ENCODE data around the gene DSCAML1.

The DSCAML1 gene

DNA sequence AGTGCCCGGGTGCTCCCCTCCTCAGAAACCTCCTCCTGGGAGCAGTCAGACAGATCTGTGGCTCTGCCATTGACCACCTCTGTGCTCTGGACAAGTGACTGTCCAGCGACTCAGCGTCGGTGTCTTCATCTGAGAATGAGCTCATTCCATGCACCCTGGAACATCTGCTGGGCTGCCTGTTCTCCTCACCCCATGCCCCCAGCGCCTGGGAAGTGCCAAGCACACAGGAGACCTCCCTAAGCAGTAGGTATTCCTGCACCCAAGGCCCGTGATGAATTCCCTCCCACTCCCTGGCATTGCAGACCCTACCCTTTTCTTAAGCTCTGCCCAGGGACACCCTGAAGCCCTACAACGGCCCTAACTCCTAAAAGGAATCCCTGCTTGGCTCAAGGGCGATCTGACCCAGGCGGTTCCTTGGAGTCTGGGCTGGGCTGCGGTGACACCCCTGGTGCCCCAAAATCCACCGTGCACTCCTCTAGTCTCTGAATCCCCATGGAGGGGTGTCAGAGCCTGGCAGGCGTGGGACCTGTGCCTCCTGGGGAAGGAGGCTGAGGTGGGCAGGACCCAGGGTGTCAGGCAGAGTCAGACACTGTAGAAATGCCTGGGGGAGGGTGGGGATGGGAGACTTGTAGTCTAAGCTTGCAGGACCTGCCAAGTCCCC lies 377.4 kb downstream of the DSCAML1 start:
- no peaks in the 10 kb centered on the region for H3K4me1 ChIP-seq (ENCODE audit: control insufficient read depth, insufficient read depth, low read length)
- H3K27me3 ChIP-seq (ENCODE audit: control insufficient read depth, insufficient read depth, low read length): peaks cover 24% of the 10 kb centered on the region

DNA sequence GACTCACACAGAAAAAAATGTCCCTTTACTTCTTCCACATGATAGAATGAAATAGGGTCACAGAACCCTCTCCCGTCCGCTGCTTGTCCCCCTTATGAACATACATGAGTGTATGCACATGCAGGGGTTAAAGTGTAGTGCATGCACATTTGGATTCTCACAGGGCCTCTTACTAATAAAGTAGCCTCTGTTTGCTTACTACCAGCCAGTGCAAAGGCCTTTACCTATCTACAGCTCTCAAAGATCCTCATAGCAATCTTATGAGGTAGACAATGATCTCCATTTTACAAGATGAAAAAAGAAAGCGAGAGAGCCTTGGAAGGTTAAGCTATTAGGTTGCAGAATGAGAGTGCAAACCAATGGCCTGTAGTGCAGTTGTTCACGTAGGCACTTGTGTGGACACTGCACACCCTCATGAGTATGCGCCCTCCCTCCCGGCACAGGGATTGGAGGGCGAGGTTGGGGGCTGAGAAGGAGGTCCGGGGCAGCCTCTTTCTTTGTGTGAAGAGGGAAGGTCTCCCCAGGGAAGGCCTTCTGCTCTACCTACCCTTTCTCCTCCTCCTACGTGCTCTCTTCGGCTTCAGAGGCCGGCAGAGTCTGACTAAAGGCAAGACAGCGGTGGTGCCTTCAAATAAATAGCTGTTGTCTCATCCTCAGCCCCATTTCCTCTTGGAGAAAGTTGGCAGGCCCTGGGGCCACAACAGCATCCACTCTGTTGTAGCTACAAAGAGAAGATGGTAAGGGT lies 378.1 kb downstream of the DSCAML1 start:
- no peak overlapping the region for H3K4me2 ChIP-seq (ENCODE audit: low read length)
- H3K36me3 ChIP-seq (ENCODE audit: insufficient read depth, low read length): no peaks in the 10 kb centered on the region
- H3K9me3 ChIP-seq (replicated peaks; ENCODE audit: low read length): no peaks in the 10 kb centered on the region
- H3K9ac ChIP-seq (ENCODE audit: low read depth, low read length): no peak overlapping the region
- H3K4me3 ChIP-seq (ENCODE audit: low read length): no peak overlapping the region
- H3K27me3 ChIP-seq (ENCODE audit: control insufficient read depth, insufficient read depth, low read length): peaks cover 19% of the 10 kb centered on the region
- no peaks in the 10 kb centered on the region for H3K4me1 ChIP-seq (ENCODE audit: control insufficient read depth, insufficient read depth, low read length)

More for the DNA sequence above, 377.4 kb downstream of the DSCAML1 start:
- H3K4me3 ChIP-seq (ENCODE audit: low read length): no peak overlapping the region
- no peak overlapping the region for H3K4me2 ChIP-seq (ENCODE audit: low read length)
- no peak overlapping the region for H3K9ac ChIP-seq (ENCODE audit: low read depth, low read length)
- no peaks in the 10 kb centered on the region for H3K9me3 ChIP-seq (replicated peaks; ENCODE audit: low read length)
- no peaks in the 10 kb centered on the region for H3K36me3 ChIP-seq (ENCODE audit: insufficient read depth, low read length)

GRCh38 chr11:117417856-117418255 lies 379.2 kb downstream of the DSCAML1 start:
- Histone ChIP-seq H3K9ac (ENCODE audit: low read depth, low read length) (no peak overlapping the region), H3K4me1 (ENCODE audit: control insufficient read depth, insufficient read depth, low read length) (no peaks in the 10 kb centered on the region), H3K9me3 (replicated peaks; ENCODE audit: low read length) (no peaks in the 10 kb centered on the region), H3K4me3 (ENCODE audit: low read length) (no peak overlapping the region), H3K36me3 (ENCODE audit: insufficient read depth, low read length) (no peaks in the 10 kb centered on the region), H3K4me2 (ENCODE audit: low read length) (no peak overlapping the region), H3K27me3 (ENCODE audit: control insufficient read depth, insufficient read depth, low read length) (peaks cover 16% of the 10 kb centered on the region)

- H3K4me3 ChIP-seq (ENCODE audit: low read length): no peak overlapping the region
- H3K27me3 ChIP-seq (ENCODE audit: control insufficient read depth, insufficient read depth, low read length): peaks cover 13% of the 10 kb centered on the region
- no peaks in the 10 kb centered on the region for H3K9me3 ChIP-seq (replicated peaks; ENCODE audit: low read length)
- H3K4me2 ChIP-seq (ENCODE audit: low read length): no peak overlapping the region
- H3K9ac ChIP-seq (ENCODE audit: low read depth, low read length): no peak overlapping the region
- no peaks in the 10 kb centered on the region for H3K4me1 ChIP-seq (ENCODE audit: control insufficient read depth, insufficient read depth, low read length)
- H3K36me3 ChIP-seq (ENCODE audit: insufficient read depth, low read length): no peaks in the 10 kb centered on the region
Measured at GRCh38 chr11:117417342-117417741, 379.7 kb downstream of the DSCAML1 start.

- Histone ChIP-seq H3K36me3 (ENCODE audit: insufficient read depth, low read length) (peaks cover 9% of the 10 kb centered on the region), H3K4me3 (ENCODE audit: low read length) (no peak overlapping the region), H3K9me3 (replicated peaks; ENCODE audit: low read length) (no peaks in the 10 kb centered on the region), H3K9ac (ENCODE audit: low read depth, low read length) (no peak overlapping the region), H3K4me2 (ENCODE audit: low read length) (no peak overlapping the region), H3K27me3 (ENCODE audit: control insufficient read depth, insufficient read depth, low read length) (no peaks in the 10 kb centered on the region), H3K4me1 (ENCODE audit: control insufficient read depth, insufficient read depth, low read length) (no peaks in the 10 kb centered on the region)
Measured at GRCh38 chr11:117415358-117415896, 381.6 kb downstream of the DSCAML1 start.

GRCh38 chr11:117414724-117415123 lies 382.3 kb downstream of the DSCAML1 start:
- no peaks in the 10 kb centered on the region for H3K4me1 ChIP-seq (ENCODE audit: control insufficient read depth, insufficient read depth, low read length)
- peaks cover 14% of the 10 kb centered on the region for H3K36me3 ChIP-seq (ENCODE audit: insufficient read depth, low read length)
- no peak overlapping the region for H3K4me3 ChIP-seq (ENCODE audit: low read length)
- H3K9ac ChIP-seq (ENCODE audit: low read depth, low read length): no peak overlapping the region
- H3K27me3 ChIP-seq (ENCODE audit: control insufficient read depth, insufficient read depth, low read length): no peaks in the 10 kb centered on the region
- no peak overlapping the region for H3K4me2 ChIP-seq (ENCODE audit: low read length)
- H3K9me3 ChIP-seq (replicated peaks; ENCODE audit: low read length): no peaks in the 10 kb centered on the region

DNA sequence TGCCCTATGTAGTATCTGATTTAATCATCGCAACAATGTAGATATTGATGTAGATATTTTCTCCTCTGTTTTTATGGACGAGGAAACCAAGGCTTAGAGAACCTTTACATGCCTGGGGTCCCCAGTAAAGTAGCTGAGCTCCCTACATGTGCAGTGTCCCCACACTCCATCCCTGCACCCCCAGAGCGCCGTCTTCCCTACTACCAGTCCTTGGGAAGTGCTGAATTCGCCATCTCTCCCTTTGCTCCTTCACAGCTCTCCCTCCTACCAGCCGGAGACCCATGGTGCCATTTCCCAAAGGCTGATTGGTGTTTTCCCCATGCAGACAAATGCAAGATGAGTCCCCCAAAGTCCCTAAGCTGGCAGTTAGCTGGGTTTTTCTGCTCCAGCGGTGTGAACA lies 383.4 kb downstream of the DSCAML1 start:
- Histone ChIP-seq H3K9ac (ENCODE audit: low read depth, low read length) (no peak overlapping the region), H3K27me3 (ENCODE audit: control insufficient read depth, insufficient read depth, low read length) (no peaks in the 10 kb centered on the region), H3K9me3 (replicated peaks; ENCODE audit: low read length) (no peaks in the 10 kb centered on the region), H3K4me2 (ENCODE audit: low read length) (no peak overlapping the region), H3K4me3 (ENCODE audit: low read length) (no peak overlapping the region), H3K4me1 (ENCODE audit: control insufficient read depth, insufficient read depth, low read length) (no peaks in the 10 kb centered on the region), H3K36me3 (ENCODE audit: insufficient read depth, low read length) (peaks cover 25% of the 10 kb centered on the region)

DNA sequence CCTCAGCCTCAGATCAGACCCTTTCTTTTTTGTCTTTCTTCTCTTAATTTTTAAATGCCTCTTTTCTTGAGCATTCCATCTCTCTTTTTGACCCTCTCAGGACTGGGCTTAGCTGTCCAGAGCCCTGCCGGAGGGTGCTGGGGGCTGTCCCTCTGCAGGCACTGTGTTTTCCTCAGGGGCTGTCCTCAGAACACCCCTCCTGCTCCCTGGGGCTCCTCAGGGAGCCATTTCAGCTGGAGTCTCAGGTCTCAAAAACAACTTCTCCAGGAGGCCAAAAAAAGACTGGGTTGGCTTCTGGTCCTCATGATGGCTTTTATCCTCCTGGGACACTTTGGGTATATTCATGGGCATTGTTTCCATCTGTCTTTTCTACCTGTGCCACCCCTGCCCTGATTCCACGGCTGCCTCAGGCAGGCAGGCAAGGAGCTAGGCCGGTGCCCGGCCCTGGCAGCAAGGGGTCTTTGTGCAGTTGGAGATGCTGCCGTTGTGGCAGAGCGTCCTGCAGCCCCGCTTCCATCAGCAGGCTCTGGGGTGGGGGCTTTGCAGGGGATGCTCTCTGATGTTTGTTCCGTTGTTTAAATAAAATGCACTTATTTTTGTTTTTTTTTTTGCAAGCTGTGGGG lies 384.3 kb downstream of the DSCAML1 start:
- no peak overlapping the region for H3K4me3 ChIP-seq (ENCODE audit: low read length)
- no peaks in the 10 kb centered on the region for H3K27me3 ChIP-seq (ENCODE audit: control insufficient read depth, insufficient read depth, low read length)
- no peaks in the 10 kb centered on the region for H3K4me1 ChIP-seq (ENCODE audit: control insufficient read depth, insufficient read depth, low read length)
- no peaks in the 10 kb centered on the region for H3K9me3 ChIP-seq (replicated peaks; ENCODE audit: low read length)
- no peak overlapping the region for H3K4me2 ChIP-seq (ENCODE audit: low read length)
- peaks cover 33% of the 10 kb centered on the region for H3K36me3 ChIP-seq (ENCODE audit: insufficient read depth, low read length)
- no peak overlapping the region for H3K9ac ChIP-seq (ENCODE audit: low read depth, low read length)

DNA sequence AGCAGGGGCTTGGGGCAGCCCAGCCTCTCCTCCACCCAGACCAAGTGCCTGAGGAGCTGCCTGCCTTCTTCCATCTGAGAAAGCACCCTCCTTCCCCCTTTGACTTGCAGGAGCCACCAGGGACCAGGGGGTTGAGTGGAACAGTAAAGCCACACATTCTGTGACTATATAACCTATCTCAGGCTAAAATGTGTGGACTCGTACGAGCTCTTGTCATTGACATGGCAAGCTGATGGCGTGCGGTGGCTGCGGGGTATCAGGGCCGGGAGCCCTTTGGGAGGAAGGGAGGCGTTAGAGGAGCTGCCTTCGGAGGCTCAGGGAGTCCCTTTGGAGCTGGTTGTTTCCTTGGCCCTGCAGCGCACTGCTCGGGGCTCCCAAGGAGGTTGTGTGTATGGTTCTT lies 384.8 kb downstream of the DSCAML1 start:
- Histone ChIP-seq H3K4me1 (ENCODE audit: control insufficient read depth, insufficient read depth, low read length) (no peaks in the 10 kb centered on the region), H3K9ac (ENCODE audit: low read depth, low read length) (no peak overlapping the region), H3K9me3 (replicated peaks; ENCODE audit: low read length) (no peaks in the 10 kb centered on the region), H3K4me3 (ENCODE audit: low read length) (no peak overlapping the region), H3K4me2 (ENCODE audit: low read length) (no peak overlapping the region), H3K27me3 (ENCODE audit: control insufficient read depth, insufficient read depth, low read length) (no peaks in the 10 kb centered on the region), H3K36me3 (ENCODE audit: insufficient read depth, low read length) (peaks cover 36% of the 10 kb centered on the region)

DNA sequence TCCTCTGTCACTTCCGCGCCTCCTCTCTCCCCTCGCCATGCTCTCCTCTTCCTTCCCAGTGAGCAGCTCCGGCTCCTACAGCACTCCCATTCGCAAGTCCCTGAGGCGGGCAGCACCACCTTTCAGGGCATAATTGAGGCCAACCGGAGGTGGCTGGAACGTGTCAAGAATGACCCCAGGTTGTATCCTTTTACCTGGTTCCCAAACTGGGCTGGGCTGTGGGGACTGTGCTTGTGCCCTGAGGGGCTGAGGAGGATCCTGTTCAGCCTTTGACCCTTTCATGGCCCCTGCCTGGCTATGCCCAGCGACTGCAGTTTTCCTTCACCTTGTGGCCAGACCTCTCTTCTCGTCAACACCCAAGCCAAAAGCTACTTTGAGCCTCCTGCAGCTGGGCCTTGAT lies 385.3 kb downstream of the DSCAML1 start:
- Histone ChIP-seq H3K9ac (ENCODE audit: low read depth, low read length) (no peak overlapping the region), H3K4me1 (ENCODE audit: control insufficient read depth, insufficient read depth, low read length) (no peaks in the 10 kb centered on the region), H3K27me3 (ENCODE audit: control insufficient read depth, insufficient read depth, low read length) (no peaks in the 10 kb centered on the region), H3K4me2 (ENCODE audit: low read length) (no peak overlapping the region), H3K4me3 (ENCODE audit: low read length) (no peak overlapping the region), H3K36me3 (ENCODE audit: insufficient read depth, low read length) (peaks cover 36% of the 10 kb centered on the region), H3K9me3 (replicated peaks; ENCODE audit: low read length) (no peaks in the 10 kb centered on the region)

- H3K36me3 ChIP-seq (ENCODE audit: insufficient read depth, low read length): peaks cover 40% of the 10 kb centered on the region
- no peaks in the 10 kb centered on the region for H3K4me1 ChIP-seq (ENCODE audit: control insufficient read depth, insufficient read depth, low read length)
- H3K4me3 ChIP-seq (ENCODE audit: low read length): no peak overlapping the region
- H3K27me3 ChIP-seq (ENCODE audit: control insufficient read depth, insufficient read depth, low read length): no peaks in the 10 kb centered on the region
- no peak overlapping the region for H3K9ac ChIP-seq (ENCODE audit: low read depth, low read length)
- H3K4me2 ChIP-seq (ENCODE audit: low read length): no peak overlapping the region
- no peaks in the 10 kb centered on the region for H3K9me3 ChIP-seq (replicated peaks; ENCODE audit: low read length)
Measured at GRCh38 chr11:117410861-117411710, 385.9 kb downstream of the DSCAML1 start.
